ENCODE data around the gene PSPH. TPM values are rescaled to one million over a fixed set of nuclear protein-coding genes. Genes with fewer than 3 reads are reported as not detected.
"Not testable (repeated sequence)": the region's sequence is repeated elsewhere in the genome, so short reads cannot be mapped to it uniquely, and the experiment has no call there.

PSPH gene
- 26.0 TPM for total RNA-seq (ENCODE audit: insufficient read depth, low replicate concordance)

DNA sequence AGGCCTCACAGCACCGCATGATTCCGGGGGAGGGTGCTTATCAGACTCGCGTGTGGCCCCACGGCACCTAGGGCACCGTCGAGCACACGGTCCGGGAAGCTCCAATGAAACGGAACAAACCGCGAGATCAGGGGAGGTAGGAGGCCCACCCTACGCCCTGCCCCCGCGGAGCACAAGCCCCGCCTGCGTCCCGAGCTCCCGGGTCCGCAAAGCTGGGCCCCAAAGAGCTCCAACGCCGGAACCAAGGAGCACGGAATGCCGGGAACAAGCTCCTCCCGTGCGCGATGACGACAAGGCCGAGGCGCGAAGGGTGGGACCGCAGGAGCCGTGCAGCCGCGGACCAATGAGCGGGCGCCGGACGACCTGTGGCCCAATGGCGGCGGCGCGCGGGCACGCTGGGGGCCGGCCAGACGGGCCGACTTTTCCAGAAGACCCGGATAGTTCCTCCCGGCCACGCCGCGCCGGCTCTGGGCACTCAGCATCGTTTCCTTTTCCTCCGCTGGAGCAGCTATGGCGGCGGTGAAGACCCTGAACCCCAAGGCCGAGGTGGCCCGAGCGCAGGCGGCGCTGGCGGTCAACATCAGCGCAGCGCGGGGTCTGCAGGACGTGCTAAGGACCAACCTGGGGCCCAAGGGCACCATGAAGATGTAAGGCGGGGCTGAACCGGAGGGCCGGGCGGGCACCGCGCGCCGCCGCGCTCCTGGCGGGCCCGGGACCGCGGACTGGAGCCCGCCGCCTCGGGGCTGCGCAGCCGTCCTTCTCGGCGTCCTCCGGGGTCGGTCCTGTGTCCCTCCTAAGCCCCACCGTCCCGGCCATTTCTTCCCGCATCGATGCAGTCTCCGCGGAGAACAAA lies at the start of gene PSPH, which contains the start of gene CCT6A:
TSS of gene PSPH (minus strand) at position 106 of the 853 bp plus-strand sequence. CDS start 30,232 bp downstream, outside the sequence.
TSS of gene CCT6A (plus strand) at position 427 of the 853 bp plus-strand sequence. CDS start at position 511, 84 bp downstream.
- peak; percentile 99 for DNase-seq (ENCODE audit: low spot score)

DNA sequence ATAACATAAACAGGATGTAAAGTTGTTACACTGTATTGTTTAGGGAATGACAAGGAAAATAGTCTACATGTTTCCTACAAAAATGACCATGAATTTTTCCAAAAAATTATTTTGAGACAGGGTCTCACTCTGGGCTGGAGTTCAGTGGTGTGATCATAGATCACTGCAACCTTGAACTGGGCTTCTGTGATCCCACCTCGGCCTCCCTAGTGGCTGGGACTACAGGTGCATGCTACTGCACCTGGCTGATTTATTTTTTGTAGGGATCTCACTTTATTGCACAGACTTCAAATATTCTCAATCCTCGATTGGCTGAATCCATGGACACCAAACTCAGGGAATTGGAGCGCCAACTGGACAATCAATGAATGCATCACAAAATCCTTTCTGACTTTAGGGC lies 48.4 kb upstream of the PSPH start:
- DNase-seq (ENCODE audit: low spot score), result no peak

DNA sequence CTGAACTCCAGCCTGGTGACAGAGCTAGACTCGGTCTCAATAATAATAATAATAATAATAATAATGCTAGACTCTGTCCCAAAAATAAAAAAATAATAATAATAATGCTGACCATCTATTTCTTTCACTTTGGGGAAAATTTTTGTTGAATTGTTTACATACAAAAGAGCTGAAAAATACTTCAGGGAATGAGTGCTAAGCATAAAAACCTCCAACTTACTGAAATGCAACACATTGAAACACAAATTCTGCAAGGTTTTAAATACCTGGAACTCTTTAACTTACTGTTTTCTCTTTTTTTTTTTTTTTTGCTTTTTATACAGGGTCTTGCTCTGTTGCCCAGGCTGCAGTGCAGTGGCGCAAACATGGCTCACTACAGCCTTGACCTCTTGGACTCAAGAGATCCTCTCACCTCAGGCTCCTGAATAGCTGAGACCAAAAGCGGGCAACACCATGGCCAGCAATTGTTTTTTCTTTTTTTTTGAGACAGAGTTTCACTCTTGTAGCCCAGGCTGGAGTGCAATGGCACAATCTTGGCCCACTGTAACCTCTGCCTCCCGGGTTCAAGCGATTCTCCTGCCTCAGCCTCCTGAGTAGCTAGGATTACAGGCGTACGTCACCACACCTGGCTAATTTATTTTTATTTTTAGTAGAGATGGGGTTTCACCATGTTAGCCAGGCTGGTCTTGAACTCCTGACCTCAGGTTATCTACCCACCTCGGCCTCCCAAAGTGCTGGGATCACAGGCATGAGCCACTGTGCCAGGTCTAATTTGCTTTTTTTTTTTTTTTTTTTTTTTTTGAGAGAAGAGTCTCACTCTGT lies 47.2 kb upstream of the PSPH start:
- DNase-seq (ENCODE audit: low spot score), result not testable (repeated sequence)

- DNase-seq (ENCODE audit: low spot score), result peak; percentile 21
Measured at GRCh38 chr7:56097700-56098099, 46.5 kb upstream of the PSPH start.

- DNase-seq (ENCODE audit: low spot score), result peak; percentile 71
Measured at GRCh38 chr7:56092789-56093531, 41.7 kb upstream of the PSPH start, which contains the start of gene PHKG1. PHKG1 (minus strand) TSS chr7:56092952; CDS start chr7:56088941, 4,011 bp downstream.

DNA sequence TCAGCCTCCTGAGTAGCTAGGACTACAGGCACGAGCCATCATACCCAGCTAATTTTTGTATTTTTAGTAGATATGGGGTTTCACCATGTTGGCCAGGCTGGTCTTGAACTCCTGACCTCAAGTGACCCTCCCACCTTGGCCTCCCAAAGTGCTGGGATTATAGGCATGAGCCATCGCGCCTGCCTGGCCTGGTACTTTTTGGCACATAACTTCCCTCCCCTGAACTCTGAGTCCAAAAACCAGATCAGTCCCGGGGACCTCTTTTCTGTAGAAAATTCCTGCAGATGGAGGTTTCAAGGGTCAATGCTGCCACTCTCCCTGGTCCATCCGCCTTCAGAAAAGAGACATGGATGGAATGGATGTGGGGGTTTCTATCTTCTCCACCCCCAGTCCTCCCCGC lies 41.1 kb upstream of the PSPH start:
- DNase-seq (ENCODE audit: low spot score), result not testable (repeated sequence)

- DNase-seq (ENCODE audit: low spot score), result no peak
Measured at GRCh38 chr7:56091591-56091990, 40.3 kb upstream of the PSPH start.

GRCh38 chr7:56087445-56087844 lies 36.2 kb upstream of the PSPH start:
- DNase-seq (ENCODE audit: low spot score), result no peak

- DNase-seq (ENCODE audit: low spot score), result no peak
Measured at GRCh38 chr7:56086761-56087160, 35.5 kb upstream of the PSPH start.

DNA sequence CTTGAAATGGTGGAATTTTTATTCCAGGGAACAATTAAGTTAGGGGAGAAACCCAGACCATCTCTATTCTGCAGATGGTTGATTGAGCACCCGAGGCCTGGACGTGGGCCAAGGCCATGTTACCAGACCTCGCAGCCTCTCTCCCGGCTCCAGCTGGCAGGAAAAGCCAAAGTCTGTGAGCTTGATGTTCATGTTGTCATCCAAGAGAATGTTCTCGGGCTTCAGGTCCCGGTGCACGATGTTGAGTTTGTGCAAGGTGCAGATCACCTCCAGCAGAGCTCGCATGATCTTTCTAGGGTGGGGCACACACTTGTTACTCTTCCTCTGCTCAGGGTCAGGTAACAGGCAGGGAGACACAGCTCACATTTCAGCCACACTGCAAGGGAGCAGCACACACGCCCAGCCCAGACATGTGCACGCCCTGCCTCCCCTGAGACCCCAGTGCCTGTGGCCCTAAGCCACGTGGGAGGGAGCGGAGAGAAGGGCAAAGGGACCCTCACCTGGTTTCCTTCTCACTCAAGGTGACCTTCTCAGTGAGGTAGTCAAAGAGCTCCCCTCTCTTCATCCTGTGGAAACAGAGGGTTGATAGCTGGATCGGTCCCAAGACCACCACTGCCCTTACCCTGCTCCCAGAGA lies 32.0 kb upstream of the PSPH start:
- no peak for DNase-seq (ENCODE audit: low spot score)

DNA sequence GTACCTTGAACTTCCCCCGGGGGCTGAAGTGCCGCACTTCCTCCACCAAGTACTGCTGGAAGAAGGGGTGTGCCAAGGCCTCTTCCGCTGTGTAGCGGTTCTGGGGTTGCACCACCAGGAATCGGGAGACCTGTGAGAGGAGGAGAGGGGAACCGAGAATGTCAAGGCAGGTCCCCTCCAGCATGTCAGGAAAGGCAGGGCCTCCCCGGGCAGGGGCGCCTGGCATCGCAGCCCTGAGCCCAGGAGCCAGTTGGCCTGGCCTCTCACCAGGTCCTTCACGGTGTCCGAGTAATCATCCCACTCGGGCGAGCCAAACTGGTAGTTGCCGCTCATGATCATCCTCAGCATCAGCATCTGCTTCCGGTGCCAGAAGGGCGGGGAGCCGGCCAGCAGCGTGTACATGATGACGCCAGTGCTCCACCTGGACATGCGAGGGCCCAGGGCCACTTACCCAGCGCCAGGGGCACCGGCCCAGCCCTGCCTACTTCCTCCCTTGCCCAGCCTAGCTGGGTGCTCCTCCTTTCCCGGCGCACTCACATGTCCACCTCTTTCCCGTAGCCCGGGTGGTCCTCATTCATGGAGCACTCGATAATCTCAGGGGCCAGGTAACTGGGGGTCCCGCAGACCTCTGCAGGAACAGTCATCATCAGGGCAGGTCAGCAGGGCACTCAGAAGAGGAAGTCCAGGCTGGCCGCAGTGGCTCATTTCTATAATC lies 30.5 kb upstream of the PSPH start:
- DNase-seq (ENCODE audit: low spot score), result no peak

DNA sequence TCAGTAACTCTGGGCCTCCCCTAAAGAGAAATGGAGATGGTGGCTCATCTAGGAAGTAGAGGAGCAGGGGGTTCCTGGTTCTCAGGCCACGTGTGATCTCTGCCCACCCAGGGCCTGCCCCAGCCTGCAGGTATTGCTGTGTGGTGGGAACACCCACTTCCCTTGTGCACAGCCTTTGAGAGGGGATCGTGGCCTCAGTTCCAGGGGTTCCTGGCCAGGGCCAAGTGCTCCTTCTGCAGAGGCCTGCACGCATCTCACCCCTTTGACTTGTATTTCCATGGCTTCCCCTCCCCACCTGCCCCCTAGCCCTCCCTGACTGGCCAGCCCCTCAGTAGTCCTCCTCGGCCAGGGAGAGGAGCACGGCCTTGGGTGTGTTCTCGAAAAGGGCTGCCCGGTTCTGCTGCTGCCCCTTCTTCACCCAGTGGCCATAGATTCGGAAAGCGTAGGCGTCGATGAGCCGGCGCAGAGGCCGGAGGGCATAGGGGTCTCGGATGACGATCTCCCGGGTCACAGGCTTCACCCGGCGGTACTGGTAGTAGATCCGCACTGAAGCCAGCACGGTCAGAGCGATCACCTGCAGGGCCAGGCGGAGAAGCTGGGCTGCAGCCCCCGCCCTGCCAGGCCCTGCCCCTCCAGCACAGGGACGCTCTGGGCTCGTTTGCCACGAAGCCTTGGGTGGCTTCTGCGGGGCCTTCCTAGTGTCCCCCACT lies 29.6 kb upstream of the PSPH start:
- not testable (repeated sequence) for DNase-seq (ENCODE audit: low spot score)

DNA sequence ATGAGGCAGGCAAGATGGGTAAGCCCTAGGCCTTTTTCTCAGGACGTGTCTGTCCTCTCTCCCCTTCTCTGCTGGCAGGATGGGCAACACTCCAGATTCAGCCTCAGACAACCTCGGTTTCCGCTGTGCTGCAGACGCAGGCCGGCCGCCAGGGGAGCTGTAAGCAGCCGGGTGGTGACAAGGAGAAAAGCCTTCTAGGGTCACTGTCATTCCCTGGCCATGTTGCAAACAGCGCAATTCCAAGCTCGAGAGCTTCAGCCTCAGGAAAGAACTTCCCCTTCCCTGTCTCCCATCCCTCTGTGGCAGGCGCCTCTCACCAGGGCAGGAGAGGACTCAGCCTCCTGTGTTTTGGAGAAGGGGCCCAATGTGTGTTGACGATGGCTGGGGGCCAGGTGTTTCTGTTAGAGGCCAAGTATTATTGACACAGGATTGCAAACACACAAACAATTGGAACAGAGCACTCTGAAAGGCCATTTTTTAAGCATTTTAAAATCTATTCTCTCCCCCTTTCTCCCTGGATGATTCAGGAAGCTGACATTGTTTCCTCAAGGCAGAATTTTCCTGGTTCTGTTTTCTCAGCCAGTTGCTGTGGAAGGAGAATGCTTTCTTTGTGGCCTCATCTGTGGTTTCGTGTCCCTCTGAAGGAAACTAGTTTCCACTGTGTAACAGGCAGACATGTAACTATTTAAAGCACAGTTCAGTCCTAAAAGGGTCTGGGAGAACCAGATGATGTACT lies 28.4 kb upstream of the PSPH start:
- DNase-seq (ENCODE audit: low spot score), result no peak

- DNase-seq (ENCODE audit: low spot score), result no peak
Measured at GRCh38 chr7:56078196-56078595, 27.0 kb upstream of the PSPH start.

DNA sequence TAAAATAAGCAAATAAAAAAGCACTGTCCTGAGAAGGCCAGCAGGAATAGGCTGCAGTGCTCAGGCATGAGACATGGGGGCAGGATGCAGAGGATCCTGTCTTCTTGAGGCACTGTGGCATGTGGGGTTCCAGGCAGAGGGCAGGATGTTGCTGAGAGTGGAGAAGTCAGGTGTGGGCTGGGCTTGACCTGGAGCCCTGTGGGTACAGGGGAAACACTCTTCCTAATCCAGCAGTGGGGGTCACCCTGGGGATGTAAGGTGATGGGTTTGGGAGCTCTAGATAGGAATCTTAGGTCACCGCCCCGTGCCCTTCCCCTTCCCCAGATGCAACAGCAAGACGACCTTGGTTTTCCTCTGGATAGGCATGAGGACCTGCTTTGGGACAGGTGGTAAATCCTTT lies 26.4 kb upstream of the PSPH start:
- DNase-seq (ENCODE audit: low spot score), result no peak

DNA sequence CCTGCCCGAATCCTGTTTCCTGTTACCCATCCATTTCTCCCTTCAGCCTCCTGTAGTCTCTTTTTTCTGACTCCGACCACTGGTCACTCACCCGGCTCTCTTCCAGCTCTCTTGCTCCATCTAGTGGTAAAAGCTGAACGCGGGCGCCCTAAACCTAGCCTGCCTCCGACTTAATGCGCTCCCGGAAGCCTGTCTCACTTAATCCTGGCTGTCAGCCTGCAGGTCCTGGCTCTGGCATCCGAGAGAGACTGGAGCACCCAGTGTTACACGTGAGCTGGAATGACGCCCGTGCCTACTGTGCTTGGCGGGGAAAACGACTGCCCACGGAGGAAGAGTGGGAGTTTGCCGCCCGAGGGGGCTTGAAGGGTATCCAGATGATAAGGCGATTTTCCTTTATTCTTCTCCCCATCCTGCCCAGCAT lies 23.1 kb upstream of the PSPH start:
- peak; percentile 86 for DNase-seq (ENCODE audit: low spot score)

DNA sequence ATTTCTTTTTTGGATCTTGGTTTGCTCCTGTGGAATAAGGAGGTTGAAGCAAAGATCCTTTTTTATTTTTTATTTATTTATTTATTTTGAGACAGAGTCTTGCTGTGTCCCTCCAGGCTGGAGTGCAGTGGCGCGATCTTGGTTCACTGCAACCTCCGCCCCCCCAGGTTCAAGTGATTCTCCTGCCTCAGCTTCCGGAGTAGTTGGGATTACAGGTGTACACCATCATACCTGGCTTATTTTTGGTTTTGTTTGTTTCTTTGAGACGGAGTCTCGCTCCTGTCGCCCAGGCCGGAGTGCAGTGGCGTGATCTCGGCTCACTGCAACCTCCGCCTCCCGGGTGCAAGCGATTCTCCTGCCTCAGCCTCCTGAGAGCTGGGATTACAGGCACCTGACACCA lies 15.1 kb upstream of the PSPH start:
- not testable (repeated sequence) for DNase-seq (ENCODE audit: low spot score)

GRCh38 chr7:56063882-56064625 lies 12.8 kb upstream of the PSPH start, which contains the start of gene SUMF2:
SUMF2 (plus strand) TSS chr7:56064286; CDS start chr7:56064312, 26 bp downstream.
- peak; percentile 96 for DNase-seq (ENCODE audit: low spot score)

Measured in umbilical cord (tissue), 2 donors.